HEK293 (cell line): Measurements from ENCODE around the gene TMEM19.

Source experiments
- ZNF114 ChIP-seq: fragments of 450-650 bp; formaldehyde crosslinking; IDR thresholded peaks from 2 replicates; pipeline ENCODE4 v1.5.0; 2017; ENCODE audit warnings: missing biosample characterization, missing genetic modification characterization
- ZNF18 ChIP-seq: fragments of 450-650 bp; formaldehyde crosslinking; IDR thresholded peaks from 2 replicates; pipeline ENCODE4 v1.5.1; 2016; ENCODE audit warnings: missing biosample characterization, missing genetic modification characterization
- ZNF768 ChIP-seq: fragments of 450-650 bp; formaldehyde crosslinking; IDR thresholded peaks from 2 replicates; pipeline ENCODE4 v1.5.1; 2018; ENCODE audit warnings: missing biosample characterization, mild to moderate bottlenecking, missing genetic modification characterization
- TF ChIP-seq, protein P1 (sequence below): fragments of 450-650 bp; formaldehyde crosslinking; IDR thresholded peaks from 2 replicates; pipeline ENCODE4 v1.5.1; 2016; ENCODE audit warnings: missing biosample characterization, missing genetic modification characterization

DNA sequence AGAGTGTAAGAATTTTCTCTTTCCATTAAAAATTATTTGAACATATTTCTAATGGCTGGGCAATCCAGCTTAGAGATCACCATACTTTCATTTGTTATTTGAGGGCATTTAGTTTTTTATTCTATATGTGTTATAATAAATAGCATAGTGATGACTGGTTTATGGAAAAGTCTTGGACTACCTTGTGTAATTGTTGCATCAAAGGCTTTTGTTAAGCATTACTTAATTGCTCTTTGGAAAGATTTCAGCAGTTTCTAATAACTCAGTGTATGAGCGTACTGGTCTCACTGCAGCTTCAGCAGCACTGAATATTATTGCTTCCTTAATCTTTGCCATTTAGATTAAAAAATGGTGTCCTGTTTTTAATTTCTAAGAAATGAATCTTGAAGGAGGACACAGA, 22.8 kb downstream of the TMEM19 start:
- TF ChIP-seq, protein P1, sequence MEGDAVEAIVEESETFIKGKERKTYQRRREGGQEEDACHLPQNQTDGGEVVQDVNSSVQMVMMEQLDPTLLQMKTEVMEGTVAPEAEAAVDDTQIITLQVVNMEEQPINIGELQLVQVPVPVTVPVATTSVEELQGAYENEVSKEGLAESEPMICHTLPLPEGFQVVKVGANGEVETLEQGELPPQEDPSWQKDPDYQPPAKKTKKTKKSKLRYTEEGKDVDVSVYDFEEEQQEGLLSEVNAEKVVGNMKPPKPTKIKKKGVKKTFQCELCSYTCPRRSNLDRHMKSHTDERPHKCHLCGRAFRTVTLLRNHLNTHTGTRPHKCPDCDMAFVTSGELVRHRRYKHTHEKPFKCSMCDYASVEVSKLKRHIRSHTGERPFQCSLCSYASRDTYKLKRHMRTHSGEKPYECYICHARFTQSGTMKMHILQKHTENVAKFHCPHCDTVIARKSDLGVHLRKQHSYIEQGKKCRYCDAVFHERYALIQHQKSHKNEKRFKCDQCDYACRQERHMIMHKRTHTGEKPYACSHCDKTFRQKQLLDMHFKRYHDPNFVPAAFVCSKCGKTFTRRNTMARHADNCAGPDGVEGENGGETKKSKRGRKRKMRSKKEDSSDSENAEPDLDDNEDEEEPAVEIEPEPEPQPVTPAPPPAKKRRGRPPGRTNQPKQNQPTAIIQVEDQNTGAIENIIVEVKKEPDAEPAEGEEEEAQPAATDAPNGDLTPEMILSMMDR (tag by site-specific recombination), result no peak
- TF ChIP-seq ZNF114 (tag by site-specific recombination) (no peak), ZNF768 (tag by site-specific recombination) (no peak), ZNF18 (tag by site-specific recombination) (no peak)
